HCEC 1CT (cell line): ENCODE data around the gene OPA3.

Experiments used
- DNase-seq: peaks from one replicate; pipeline ENCODE4 v3.0.0-alpha.2; 2017

OPA3 gene

GRCh38 chr19:45597425-45598111, 13.0 kb upstream of the OPA3 start:
- DNase-seq: no peak

- no peak for DNase-seq
Measured at GRCh38 chr19:45595814-45596213, 11.2 kb upstream of the OPA3 start.

GRCh38 chr19:45593520-45593919, 8.9 kb upstream of the OPA3 start:
- no peak for DNase-seq

- DNase-seq: peak; percentile 11
Measured at GRCh38 chr19:45592366-45592765, 7.8 kb upstream of the OPA3 start.

GRCh38 chr19:45591638-45592005, 7.0 kb upstream of the OPA3 start:
- no peak for DNase-seq

GRCh38 chr19:45591004-45591637, 6.5 kb upstream of the OPA3 start:
- DNase-seq: no peak

- DNase-seq: no peak
Measured at GRCh38 chr19:45590300-45591003, 5.8 kb upstream of the OPA3 start.

- DNase-seq: no peak
Measured at GRCh38 chr19:45589768-45590167, 5.2 kb upstream of the OPA3 start.

- no peak for DNase-seq
Measured at GRCh38 chr19:45587873-45588272, 3.3 kb upstream of the OPA3 start.

GRCh38 chr19:45585158-45585577, 566 bp upstream of the OPA3 start:
- no peak for DNase-seq

- DNase-seq: no peak
Measured at GRCh38 chr19:45581576-45581975, 3.0 kb downstream of the OPA3 start.

- no peak for DNase-seq
Measured at GRCh38 chr19:45578861-45579260, 5.7 kb downstream of the OPA3 start.

- DNase-seq: peak; percentile 96
Measured at GRCh38 chr19:45577111-45577905, 7.3 kb downstream of the OPA3 start.

GRCh38 chr19:45576682-45577081, 7.9 kb downstream of the OPA3 start:
- DNase-seq: peak; percentile 5

- no peak for DNase-seq
Measured at GRCh38 chr19:45575216-45575615, 9.4 kb downstream of the OPA3 start.

GRCh38 chr19:45574526-45574925, 10.1 kb downstream of the OPA3 start:
- DNase-seq: no peak

- no peak for DNase-seq
Measured at GRCh38 chr19:45571457-45572220, 13.0 kb downstream of the OPA3 start.

- peak; percentile 12 for DNase-seq
Measured at GRCh38 chr19:45569619-45570421, 14.8 kb downstream of the OPA3 start.

- peak; percentile 83 for DNase-seq
Measured at GRCh38 chr19:45568732-45569131, 15.9 kb downstream of the OPA3 start.

- DNase-seq: no peak
Measured at GRCh38 chr19:45567609-45568008, 17.0 kb downstream of the OPA3 start.

GRCh38 chr19:45564131-45564780, 20.3 kb downstream of the OPA3 start:
- DNase-seq: no peak
